ENCODE measurements around the gene VMP1. TPM values are rescaled to one million over a fixed set of nuclear protein-coding genes. Genes with fewer than 3 reads are reported as not detected.
A peak's percentile ranks its signal among the peaks of the same experiment; 100 is the strongest.
"Not testable (repeated sequence)": the region's sequence is repeated elsewhere in the genome, so short reads cannot be mapped to it uniquely, and the experiment has no call there.

Gene VMP1
- total RNA-seq, 1 experiment from 2014 or later, result 236 TPM

GRCh38 chr17:59841882-59842263, 134.4 kb downstream of the VMP1 start:
- intact Hi-C loops (cut with micrococcal nuclease; ENCODE audit: unreplicated experiment); CTCF ChIA-PET: not testable (repeated sequence)

DNA sequence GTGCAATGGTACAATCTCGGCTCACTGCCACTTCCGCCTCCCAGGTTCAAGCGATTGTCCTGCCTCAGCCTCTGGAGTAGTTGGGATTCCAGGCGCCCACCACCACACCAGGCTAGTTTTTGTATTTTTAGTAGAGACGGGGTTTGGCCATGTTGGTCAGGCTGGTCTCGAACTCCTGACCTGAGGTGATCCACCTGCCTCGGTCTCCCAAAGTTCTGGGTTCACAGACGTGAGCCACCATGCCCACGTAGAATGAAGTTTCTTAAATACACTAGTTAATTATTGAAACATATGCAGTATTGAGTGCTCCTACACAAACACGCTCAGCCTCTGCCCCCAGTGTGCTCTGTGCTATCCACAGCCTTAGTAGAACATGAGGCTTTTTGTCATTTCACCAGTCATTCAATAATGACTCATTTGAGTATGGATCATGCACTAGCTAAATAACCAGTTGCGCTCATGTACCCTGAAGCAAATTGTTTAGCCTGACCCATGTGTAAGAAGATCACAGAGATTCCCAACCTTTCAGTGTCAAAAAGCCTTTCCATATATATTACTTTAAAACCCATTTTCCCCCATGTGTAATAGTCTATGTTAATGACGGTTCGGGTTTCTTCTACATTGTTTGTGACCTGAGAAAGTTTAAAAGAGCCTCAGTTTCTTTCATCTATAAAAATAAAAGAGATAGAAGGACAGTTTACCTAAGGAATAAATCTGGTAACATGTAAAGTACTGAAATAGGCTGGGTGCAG, 135.6 kb downstream of the VMP1 start:
- ChIA-PET POLR2A (ENCODE audit: unreplicated experiment) (interaction anchor here (0.6 to 2.7 kb wide), 12 partner anchors 10 to 136 kb away, joined by 3 to 37 read pairs (median 6); partner anchors contain the start of genes PTRH2 and VMP1), CTCF (interaction anchor here (1.6 kb wide), 1 partner anchor 11 kb away, joined by 8 read pairs; no protein-coding TSS in a partner anchor)
- peak overlapping the region; percentile 88; the same call in 1 of the 2 replicates for H3K4me3 ChIP-seq
- no peaks in the 10 kb centered on the region for H3K27me3 ChIP-seq (ENCODE audit: insufficient read depth, low read depth)
- H2AFZ ChIP-seq, result no peak overlapping the region
- H3K4me2 ChIP-seq, result peak overlapping the region; percentile 87
- peaks cover 47% of the 10 kb centered on the region for H3K4me1 ChIP-seq (replicated peaks; ENCODE audit: insufficient read depth)
- TF ChIP-seq, protein P1, sequence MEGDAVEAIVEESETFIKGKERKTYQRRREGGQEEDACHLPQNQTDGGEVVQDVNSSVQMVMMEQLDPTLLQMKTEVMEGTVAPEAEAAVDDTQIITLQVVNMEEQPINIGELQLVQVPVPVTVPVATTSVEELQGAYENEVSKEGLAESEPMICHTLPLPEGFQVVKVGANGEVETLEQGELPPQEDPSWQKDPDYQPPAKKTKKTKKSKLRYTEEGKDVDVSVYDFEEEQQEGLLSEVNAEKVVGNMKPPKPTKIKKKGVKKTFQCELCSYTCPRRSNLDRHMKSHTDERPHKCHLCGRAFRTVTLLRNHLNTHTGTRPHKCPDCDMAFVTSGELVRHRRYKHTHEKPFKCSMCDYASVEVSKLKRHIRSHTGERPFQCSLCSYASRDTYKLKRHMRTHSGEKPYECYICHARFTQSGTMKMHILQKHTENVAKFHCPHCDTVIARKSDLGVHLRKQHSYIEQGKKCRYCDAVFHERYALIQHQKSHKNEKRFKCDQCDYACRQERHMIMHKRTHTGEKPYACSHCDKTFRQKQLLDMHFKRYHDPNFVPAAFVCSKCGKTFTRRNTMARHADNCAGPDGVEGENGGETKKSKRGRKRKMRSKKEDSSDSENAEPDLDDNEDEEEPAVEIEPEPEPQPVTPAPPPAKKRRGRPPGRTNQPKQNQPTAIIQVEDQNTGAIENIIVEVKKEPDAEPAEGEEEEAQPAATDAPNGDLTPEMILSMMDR (conservative IDR thresholded peaks at IDR 0.05), result no peak
- no peak for TF ChIP-seq EZH2 (IDR thresholded peaks at IDR 0.05; ENCODE audit: low read depth)
- DNase-seq, result peak; percentile 71 to 100
- intact Hi-C loops (cut with micrococcal nuclease; ENCODE audit: unreplicated experiment), result loop anchor here (1.0 kb wide), 1 partner anchor 10 kb away; no protein-coding TSS in a partner anchor
- H3K9me3 ChIP-seq (ENCODE audit: insufficient read depth, low read depth), result no peaks in the 10 kb centered on the region
- H3K27ac ChIP-seq, result peak overlapping the region; percentile 99
- H3K36me3 ChIP-seq (ENCODE audit: low read depth), result peaks cover 41% of the 10 kb centered on the region
- BruUV-seq (replicated peaks), result no TSS peak
- peaks cover 99% of the 10 kb centered on the region for H3F3A ChIP-seq (ENCODE audit: insufficient read depth, low read depth)
- H4K20me1 ChIP-seq (ENCODE audit: insufficient read depth), result peaks cover 21% of the 10 kb centered on the region
- no peaks in the 10 kb centered on the region for H3K9me2 ChIP-seq (ENCODE audit: insufficient read depth)
- peaks cover 50% of the 10 kb centered on the region for H3K79me2 ChIP-seq (ENCODE audit: low read depth)

More at GRCh38 chr17:59841882-59842263, 134.4 kb downstream of the VMP1 start:
- POLR2A ChIA-PET (ENCODE audit: unreplicated experiment), result interaction anchor here (0.7 to 2.7 kb wide), 3 partner anchors 13 to 89 kb away, joined by 3 to 37 read pairs (median 18); no protein-coding TSS in a partner anchor
- Histone ChIP-seq H3F3A (ENCODE audit: insufficient read depth, low read depth) (peaks cover 97% of the 10 kb centered on the region), H3K36me3 (ENCODE audit: low read depth) (peaks cover 42% of the 10 kb centered on the region), H3K4me3 (peak overlapping the region; percentile 88), H4K20me1 (ENCODE audit: insufficient read depth) (peaks cover 21% of the 10 kb centered on the region), H3K79me2 (ENCODE audit: low read depth) (peaks cover 49% of the 10 kb centered on the region), H3K4me1 (replicated peaks; ENCODE audit: insufficient read depth) (peaks cover 40% of the 10 kb centered on the region), H3K27ac (peak overlapping the region; percentile 99), H3K4me2 (peak overlapping the region; percentile 87)
- not testable (repeated sequence) for BruUV-seq (replicated peaks); H3K27me3 ChIP-seq (ENCODE audit: insufficient read depth, low read depth); H2AFZ ChIP-seq; H3K9me3 ChIP-seq (ENCODE audit: insufficient read depth, low read depth); H3K9me2 ChIP-seq (ENCODE audit: insufficient read depth); DNase-seq

- intact Hi-C loops (cut with micrococcal nuclease; ENCODE audit: unreplicated experiment), result loop anchor here (1.0 to 2.0 kb wide), 3 partner anchors 14 to 92 kb away; no protein-coding TSS in a partner anchor
Observed at GRCh38 chr17:59844884-59845594, 137.6 kb downstream of the VMP1 start.

More at GRCh38 chr17:59844884-59845594, 137.6 kb downstream of the VMP1 start:
- Histone ChIP-seq H3F3A (ENCODE audit: insufficient read depth, low read depth) (peaks cover 97% of the 10 kb centered on the region), H3K4me3 (peak overlapping the region; percentile 7; the same call in 1 of the 2 replicates), H3K27ac (peak overlapping the region; percentile 99), H3K9me3 (ENCODE audit: insufficient read depth, low read depth) (no peaks in the 10 kb centered on the region), H3K9me2 (ENCODE audit: insufficient read depth) (no peaks in the 10 kb centered on the region), H3K79me2 (ENCODE audit: low read depth) (peaks cover 44% of the 10 kb centered on the region), H3K4me1 (replicated peaks; ENCODE audit: insufficient read depth) (peaks cover 66% of the 10 kb centered on the region), H4K20me1 (ENCODE audit: insufficient read depth) (peaks cover 12% of the 10 kb centered on the region), H2AFZ (no peak overlapping the region), H3K36me3 (ENCODE audit: low read depth) (peaks cover 22% of the 10 kb centered on the region), H3K27me3 (ENCODE audit: insufficient read depth, low read depth) (no peaks in the 10 kb centered on the region), H3K4me2 (peak overlapping the region; percentile 79)
- peak; percentile 31 to 58 for DNase-seq
- TF ChIP-seq, protein P1 (conservative IDR thresholded peaks at IDR 0.05), result 0 out of 2 replicates have a peak, but pooled peaks have one; percentile 6
- TF ChIP-seq EZH2 (IDR thresholded peaks at IDR 0.05; ENCODE audit: low read depth), result no peak
- BruUV-seq (replicated peaks), result no TSS peak
- POLR2A ChIA-PET (ENCODE audit: unreplicated experiment), result interaction anchor here (0.5 to 1.6 kb wide), 13 partner anchors 8 to 137 kb away, joined by 3 to 37 read pairs (median 6); no protein-coding TSS in a partner anchor
- CTCF ChIA-PET, result interaction anchor here (2.7 kb wide), 1 partner anchor 14 kb away, joined by 6 read pairs; no protein-coding TSS in a partner anchor

All from PC-9 (cell line).